Panc1 (cell line): ENCODE data around the gene NBDY. TPM values are rescaled to one million over a fixed set of nuclear protein-coding genes. Genes with fewer than 3 reads are reported as not detected.

Experiments used
- ATAC-seq: fragments of 200-7000 bp; cut with Tn5 transposase; 2 replicates; pipeline ENCODE4 v1.9.1; 2020; ENCODE audit warnings: mild to moderate bottlenecking, moderate library complexity
- BruUV-seq: library from RNA; stranded (reverse); fragments of 400-500 nt; replicated peaks from 2 replicates; lab custom pipeline; 2021; lab: Mats Ljungman, UMichigan
- CTCF ChIA-PET: fragments of 300-600 bp; sonication (Branson Sonifier 250); formaldehyde crosslinking; loops from one replicate; lab custom pipeline; 2022; ENCODE audit warnings: antibody characterized with exemption; lab: Charles Lee
- POLR2A ChIA-PET: fragments of 300-600 bp; sonication (Branson Sonifier 250); formaldehyde crosslinking; loops from one replicate; lab custom pipeline; 2022; ENCODE audit warnings: antibody characterized with exemption; lab: Charles Lee
- DNase-seq: peaks from one replicate; pipeline ENCODE4 v3.0.0-alpha.2; 2010; ENCODE audit warnings: low read depth, low spot score
- H3K27ac ChIP-seq: 2 replicates; pipeline ENCODE4 v1.5.1; 2011; ENCODE audit warnings: mild to moderate bottlenecking, low read length, inconsistent platforms
- H3K27me3 ChIP-seq: fragments of 200-500 bp; sonication (Bioruptor generic); 2 replicates; pipeline ENCODE4 v1.6.0; 2014; ENCODE audit warnings: low read length, inconsistent platforms; ENCODE audit not compliant: control insufficient read depth, insufficient read depth
- H3K36me3 ChIP-seq: fragments of 200-500 bp; sonication (Bioruptor generic); 2 replicates; pipeline ENCODE4 v1.5.1; 2014; ENCODE audit warnings: inconsistent platforms, mild to moderate bottlenecking, low read length, moderate library complexity; ENCODE audit not compliant: control insufficient read depth, insufficient read depth
- H3K4me1 ChIP-seq: 2 replicates; pipeline ENCODE4 v1.5.1; 2011; ENCODE audit warnings: inconsistent platforms, mild to moderate bottlenecking, low read length, moderate library complexity; ENCODE audit not compliant: control insufficient read depth, insufficient read depth
- H3K4me3 ChIP-seq, 2 experiments: 2 replicates each; pipeline ENCODE4 v1.5.1; 2011 to 2012; ENCODE audit warnings: low read depth in 2 of 2, low read length in 2 of 2, mild to moderate bottlenecking in 2 of 2, inconsistent platforms in 1 of 2, moderate library complexity in 1 of 2
- H3K9me3 ChIP-seq: fragments of 200-500 bp; sonication (Bioruptor generic); 2 replicates; pipeline ENCODE4 v1.5.1; 2014; ENCODE audit warnings: low read depth, mild to moderate bottlenecking, inconsistent platforms, low read length, moderate library complexity; ENCODE audit not compliant: control insufficient read depth, insufficient read depth
- CTCF ChIP-seq: fragments of 450-650 bp; IDR thresholded peaks from 2 replicates; pipeline ENCODE4 v1.5.1; 2017; ENCODE audit warnings: mild to moderate bottlenecking
- POLR2AphosphoS5 ChIP-seq: IDR thresholded peaks from 2 replicates; pipeline ENCODE4 v1.6.1; 2012; ENCODE audit warnings: mild to moderate bottlenecking, low read depth, low read length, moderate library complexity
- REST ChIP-seq, 2 experiments: IDR thresholded peaks; 2 replicates each; pipeline ENCODE4 v1.6.1; 2011 to 2012; ENCODE audit warnings: low read depth in 2 of 2, control low read depth in 1 of 2, low read length in 1 of 2, mild to moderate bottlenecking in 1 of 2, moderate library complexity in 1 of 2; ENCODE audit not compliant: insufficient read depth in 1 of 2
- SIN3A ChIP-seq: IDR thresholded peaks from 2 replicates; pipeline ENCODE4 v1.6.1; 2012; ENCODE audit warnings: low read depth, mild to moderate bottlenecking, low read length, moderate library complexity, borderline replicate concordance; ENCODE audit not compliant: insufficient read depth
- TCF7L2 ChIP-seq: IDR thresholded peaks from 2 replicates; pipeline ENCODE4 v1.6.1; 2011; ENCODE audit warnings: mild to moderate bottlenecking, low read depth, low read length, inconsistent platforms
- in situ Hi-C: cut with HindIII; loops from 2 replicates; pipeline ENCODE4 v1.10.0; 2016; ENCODE audit warnings: low sequenced_read_pairs, low pct_unique_long_range_greater_than_20kb
- intact Hi-C: fragments of 100-400 bp; cut with micrococcal nuclease; formaldehyde crosslinking; loops from one replicate; pipeline ENCODE4 v1.10.0; 2022; ENCODE audit not compliant: unreplicated experiment
- total RNA-seq: library from RNA; stranded (reverse); gene quantifications from one replicate; pipeline ENCODE4 v1.2.1, GENCODE V29; 2021; ENCODE audit not compliant: unreplicated experiment

NBDY gene
- total RNA-seq, 1 experiment from 2014 or later, result 52.0 TPM

GRCh38 chrX:56792270-56793111, 63.4 kb downstream of the NBDY start:
- ChIA-PET POLR2A (no interaction called here), CTCF (no interaction called here)
- Histone ChIP-seq H3K27me3 (no peaks in the 10 kb centered on the region), H3K36me3 (no peaks in the 10 kb centered on the region), H3K4me1 (no peaks in the 10 kb centered on the region), H3K9me3 (no peaks in the 10 kb centered on the region), H3K4me3 (no peak overlapping the region), H3K27ac (no peak overlapping the region)
- no peak for DNase-seq
- intact Hi-C loops (no loop called here), in situ Hi-C loops (no loop called here)
- TF ChIP-seq TCF7L2 (no peak), REST (IDR thresholded peaks at IDR 0.05; ENCODE audit: insufficient read depth in 1 of 2, low read depth in 2 of 2, low read length in 1 of 2) (no peak), CTCF (no peak), POLR2AphosphoS5 (no peak), SIN3A (no peak)
- no peak for ATAC-seq
- no TSS peak for BruUV-seq

GRCh38 chrX:56793112-56793430, 64.0 kb downstream of the NBDY start:
- CTCF ChIA-PET, result no interaction called here
- intact Hi-C loops (no loop called here), in situ Hi-C loops (no loop called here)
- no peak for DNase-seq
- no peaks in the 10 kb centered on the region for H3K27me3 ChIP-seq
- POLR2A ChIA-PET, result no interaction called here
- no peak overlapping the region for H3K27ac ChIP-seq
- H3K4me3 ChIP-seq, result no peak overlapping the region
- no peaks in the 10 kb centered on the region for H3K36me3 ChIP-seq
- no peaks in the 10 kb centered on the region for H3K4me1 ChIP-seq
- no TSS peak for BruUV-seq
- no peak for ATAC-seq
- H3K9me3 ChIP-seq, result no peaks in the 10 kb centered on the region
- TF ChIP-seq CTCF (no peak), TCF7L2 (no peak), SIN3A (no peak), REST (IDR thresholded peaks at IDR 0.05; ENCODE audit: insufficient read depth in 1 of 2, low read depth in 2 of 2, low read length in 1 of 2) (no peak), POLR2AphosphoS5 (no peak)
